Measurements from ENCODE around the gene ERCC1. TPM values are rescaled to one million over a fixed set of nuclear protein-coding genes. Genes with fewer than 3 reads are reported as not detected.

Gene ERCC1
- total RNA-seq, 1 donor from 2014 or later = 117 TPM

DNA sequence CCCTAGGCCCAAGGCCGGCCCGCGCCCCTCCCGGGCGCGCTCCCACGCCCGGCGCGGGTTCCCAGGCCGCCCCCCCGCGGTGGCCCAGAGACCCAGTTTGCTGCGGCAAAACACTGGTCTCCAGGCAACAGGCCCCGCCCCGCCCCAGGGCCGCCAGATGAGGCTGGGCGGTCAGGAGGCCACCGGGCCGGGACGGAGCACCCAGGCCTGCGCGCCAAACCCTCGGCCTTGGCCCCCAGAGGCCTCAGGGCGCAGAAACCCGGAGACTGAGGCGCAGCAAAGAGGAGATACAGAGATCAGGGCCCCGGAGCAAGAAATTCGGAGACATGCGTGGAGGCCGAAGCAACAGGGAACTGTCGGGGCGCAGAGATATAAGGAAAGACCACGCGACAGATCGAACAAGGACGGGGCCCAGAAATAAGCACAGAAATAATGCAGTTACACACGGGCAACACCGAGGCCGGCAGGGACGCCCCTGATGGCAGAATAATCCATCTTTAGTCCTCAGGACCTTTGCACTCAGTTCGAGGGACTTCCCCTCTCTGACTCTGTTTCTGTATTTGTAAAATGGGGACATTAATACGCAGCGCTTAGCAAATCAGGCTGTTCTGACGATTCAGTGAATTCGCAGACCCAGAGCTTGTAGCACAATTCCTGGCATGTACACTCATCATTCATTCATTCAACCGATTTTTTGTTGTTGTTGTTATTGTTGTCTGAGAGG lies 20.8 kb upstream of the ERCC1 start:
- H3K36me3 Mint-ChIP-seq (ENCODE audit: unreplicated experiment) = no peaks in the 10 kb centered on the region
- peak overlapping the region; percentile 100 for H3K27ac Mint-ChIP-seq (ENCODE audit: unreplicated experiment)
- peak overlapping the region; percentile 48 for H3K4me3 Mint-ChIP-seq (ENCODE audit: unreplicated experiment)
- DNase-seq (ENCODE audit: extremely low spot score, unreplicated experiment) = peak; percentile 97
- H3K27me3 Mint-ChIP-seq (ENCODE audit: unreplicated experiment) = no peaks in the 10 kb centered on the region
- TF ChIP-seq CTCF (IDR thresholded peaks at IDR 0.05) = no peak
- no peaks in the 10 kb centered on the region for H3K9me3 Mint-ChIP-seq (ENCODE audit: unreplicated experiment)
- H3K4me1 Mint-ChIP-seq (ENCODE audit: unreplicated experiment) = peaks cover 34% of the 10 kb centered on the region

DNA sequence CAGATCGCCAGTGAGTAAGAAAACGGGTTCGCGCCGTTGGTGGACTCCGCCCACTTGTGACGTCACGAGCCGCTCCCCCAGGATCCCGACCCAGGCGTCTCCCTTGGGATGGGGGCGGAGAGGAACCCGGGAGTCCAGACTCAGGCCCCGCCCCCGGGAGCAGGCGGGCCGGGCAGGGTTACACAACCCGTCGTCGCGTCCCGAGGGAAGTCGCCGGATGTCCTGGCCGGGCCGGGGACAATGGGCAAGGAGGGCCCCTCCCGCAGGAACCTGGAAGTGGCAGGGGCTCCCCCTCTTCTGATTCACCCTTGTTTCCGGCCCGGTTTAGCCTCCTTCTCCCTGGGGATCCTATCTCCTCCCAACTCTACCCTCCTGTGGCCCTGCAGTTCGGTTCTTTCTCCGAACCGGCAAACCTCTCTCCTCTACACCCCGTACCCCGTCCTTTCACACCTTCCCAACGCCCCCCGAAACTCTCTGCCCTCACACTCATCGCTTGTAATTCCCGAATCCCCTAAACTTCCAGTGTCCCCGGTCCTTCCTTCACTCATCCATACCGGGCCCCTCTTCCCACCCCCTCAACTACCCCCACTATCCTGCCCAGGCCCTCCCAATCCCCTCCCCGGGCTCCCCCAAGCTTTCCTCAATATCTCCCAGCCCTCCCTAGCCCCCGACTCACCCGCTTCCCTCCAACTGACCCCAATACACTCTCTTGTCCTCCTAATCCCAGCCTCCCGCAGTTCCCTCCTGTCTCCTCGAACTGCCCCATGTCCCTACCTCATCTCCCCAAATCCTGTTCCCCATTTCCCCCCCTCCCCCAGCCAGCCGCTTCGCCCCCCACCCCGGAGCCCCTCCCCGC lies 20.0 kb upstream of the ERCC1 start:
- peak overlapping the region; percentile 77 for H3K4me3 Mint-ChIP-seq (ENCODE audit: unreplicated experiment)
- H3K4me1 Mint-ChIP-seq (ENCODE audit: unreplicated experiment) = peaks cover 28% of the 10 kb centered on the region
- peak; percentile 97 for DNase-seq (ENCODE audit: extremely low spot score, unreplicated experiment)
- H3K27ac Mint-ChIP-seq (ENCODE audit: unreplicated experiment) = peak overlapping the region; percentile 100
- H3K36me3 Mint-ChIP-seq (ENCODE audit: unreplicated experiment) = no peaks in the 10 kb centered on the region
- no peaks in the 10 kb centered on the region for H3K27me3 Mint-ChIP-seq (ENCODE audit: unreplicated experiment)
- no peaks in the 10 kb centered on the region for H3K9me3 Mint-ChIP-seq (ENCODE audit: unreplicated experiment)
- TF ChIP-seq CTCF (IDR thresholded peaks at IDR 0.05) = no peak

- DNase-seq (ENCODE audit: extremely low spot score, unreplicated experiment) = no peak
- TF ChIP-seq CTCF (IDR thresholded peaks at IDR 0.05) = no peak
- H3K4me3 Mint-ChIP-seq (ENCODE audit: unreplicated experiment) = peak overlapping the region; percentile 77
- no peaks in the 10 kb centered on the region for H3K27me3 Mint-ChIP-seq (ENCODE audit: unreplicated experiment)
- H3K36me3 Mint-ChIP-seq (ENCODE audit: unreplicated experiment) = no peaks in the 10 kb centered on the region
- no peaks in the 10 kb centered on the region for H3K9me3 Mint-ChIP-seq (ENCODE audit: unreplicated experiment)
- peaks cover 28% of the 10 kb centered on the region for H3K4me1 Mint-ChIP-seq (ENCODE audit: unreplicated experiment)
- H3K27ac Mint-ChIP-seq (ENCODE audit: unreplicated experiment) = peak overlapping the region; percentile 100
These were observed 19.2 kb upstream of the ERCC1 start for GRCh38 chr19:45442778-45443461.

DNA sequence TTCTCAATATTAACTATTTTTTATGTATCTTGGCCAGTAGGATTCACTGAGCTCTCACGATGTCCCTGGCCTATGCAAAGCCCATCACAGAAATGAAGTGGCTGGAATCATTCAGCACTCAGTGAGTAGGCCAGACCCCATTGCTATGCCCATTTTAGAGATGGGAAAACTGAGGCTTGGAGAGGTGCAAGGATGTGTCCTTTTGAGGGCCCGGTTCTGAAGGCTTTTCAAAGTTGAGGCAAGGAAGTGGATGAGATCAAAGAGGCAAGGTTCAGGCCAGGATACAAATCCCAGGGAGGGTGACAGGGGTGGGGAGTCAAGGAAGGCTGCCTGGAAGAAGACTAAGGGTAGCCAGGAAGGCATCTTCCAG lies 18.7 kb upstream of the ERCC1 start:
- no peaks in the 10 kb centered on the region for H3K27me3 Mint-ChIP-seq (ENCODE audit: unreplicated experiment)
- no peaks in the 10 kb centered on the region for H3K9me3 Mint-ChIP-seq (ENCODE audit: unreplicated experiment)
- H3K4me1 Mint-ChIP-seq (ENCODE audit: unreplicated experiment) = peaks cover 28% of the 10 kb centered on the region
- no peak for DNase-seq (ENCODE audit: extremely low spot score, unreplicated experiment)
- peak overlapping the region; percentile 24 for H3K4me3 Mint-ChIP-seq (ENCODE audit: unreplicated experiment)
- H3K36me3 Mint-ChIP-seq (ENCODE audit: unreplicated experiment) = no peaks in the 10 kb centered on the region
- no peak for TF ChIP-seq CTCF (IDR thresholded peaks at IDR 0.05)
- peak overlapping the region; percentile 100 for H3K27ac Mint-ChIP-seq (ENCODE audit: unreplicated experiment)

All from osteocyte (in vitro differentiated cells).